Left lung (tissue), 10 donors: ENCODE data around the gene KPTN. TPM values are rescaled to one million over a fixed set of nuclear protein-coding genes. Genes with fewer than 3 reads are reported as not detected.

ENCODE experiments used
- ATAC-seq: fragments of 200-7000 bp; cut with Tn5 transposase; one replicate; pipeline ENCODE4 v1.9.1; 2020; ENCODE audit warnings: moderate library complexity
- DNase-seq, 4 donors: peaks; one replicate each; pipeline ENCODE4 v3.0.0-alpha.2; 2013 to 2020
- H3K27ac ChIP-seq, 2 donors: fragments of 200-600 bp; sonication (generic) in 1 of 2; one replicate each; pipeline versions ENCODE4 v1.5.0 to v1.8.0; 2020 to 2021
- H3K27me3 ChIP-seq, 2 donors: fragments of 200-600 bp; sonication (generic) in 1 of 2; one replicate each; pipeline versions ENCODE4 v1.5.0 to v1.8.0; 2020 to 2021
- H3K36me3 ChIP-seq, 2 donors: fragments of 200-600 bp; sonication (generic) in 1 of 2; one replicate each; pipeline versions ENCODE4 v1.5.0 to v1.8.0; 2020 to 2021
- H3K4me1 ChIP-seq, 2 donors: fragments of 200-600 bp; one replicate each; pipeline ENCODE4 v1.8.0; 2021
- H3K4me3 ChIP-seq, 2 donors: fragments of 200-600 bp; sonication (generic) in 1 of 2; one replicate each; pipeline versions ENCODE4 v1.5.0 to v1.8.0; 2020 to 2021; ENCODE audit warnings: mild to moderate bottlenecking in 1 of 2
- H3K9me3 ChIP-seq, 2 donors: fragments of 200-600 bp; sonication (generic) in 1 of 2; one replicate each; pipeline versions ENCODE4 v1.5.0 to v1.8.0; 2020 to 2021
- CTCF ChIP-seq, 2 donors: fragments of 200-600 bp; sonication (generic) in 1 of 2; IDR thresholded peaks; one replicate each; pipeline versions ENCODE4 v1.5.0 to v1.8.0; 2021; ENCODE audit warnings: antibody characterized with exemption in 2 of 2
- intact Hi-C, 2 donors: fragments of 100-400 bp; cut with DNase I; formaldehyde crosslinking; loops; one replicate each; pipeline versions ENCODE4 v1.11.2 to v1.14.2; 2022
- polyA plus RNA-seq, 6 donors: library from polyadenylated mRNA; unstranded; fragments of 120-200 nt; gene quantifications; one replicate each; pipeline ENCODE4 v1.2.1, GENCODE V29; 2013; ENCODE audit not compliant: insufficient read length in 6 of 6
- total RNA-seq, 2 donors: library from RNA; stranded (reverse); fragmentation: NEBNext Ultra II Directional; extraction: Animal tissue kit (Norgen Biotek cat#: 25700); gene quantifications; one replicate each; pipeline ENCODE4 v1.2.1, GENCODE V29; 2021
- donor health status: DM: no; HTN: yes; CAD: no.
- donor health status: DM: no; HTN: no; CAD: no.

The KPTN gene
- total and polyA plus RNA-seq, 8 donors = 12.0 to 17.8 (median 14.2) TPM

- ATAC-seq = peak; percentile 76
- Histone ChIP-seq H3K27me3 (peaks cover 47 to 95% of the 10 kb centered on the region in 2 donors), H3K36me3 (no peaks in the 10 kb centered on the region), H3K4me3 (no peak overlapping the region), H3K9me3 (peaks cover 0 to 3% of the 10 kb centered on the region in 2 donors), H3K4me1 (peaks cover 4 to 24% of the 10 kb centered on the region in 2 donors), H3K27ac (no peak overlapping the region)
- no peak for DNase-seq
- no peak for TF ChIP-seq CTCF (IDR thresholded peaks at IDR 0.05)
- intact Hi-C loops = no loop called here
Observed at GRCh38 chr19:47447470-47448359, 36.3 kb downstream of the KPTN start.

- intact Hi-C loops = no loop called here
Observed at GRCh38 chr19:47446534-47447469, 37.2 kb downstream of the KPTN start.

GRCh38 chr19:47445937-47446402 lies 38.0 kb downstream of the KPTN start:
- H3K27ac ChIP-seq = no peak overlapping the region
- no peaks in the 10 kb centered on the region for H3K36me3 ChIP-seq
- DNase-seq (peak in 2 of 4 donors; percentile 47 to 86), ATAC-seq (peak; percentile 61)
- peaks cover 47 to 100% of the 10 kb centered on the region in 2 donors for H3K27me3 ChIP-seq
- H3K4me1 ChIP-seq = peaks cover 4 to 24% of the 10 kb centered on the region in 2 donors
- intact Hi-C loops = no loop called here
- no peak for TF ChIP-seq CTCF (IDR thresholded peaks at IDR 0.05)
- no peak overlapping the region for H3K4me3 ChIP-seq
- H3K9me3 ChIP-seq = peaks cover 0 to 3% of the 10 kb centered on the region in 2 donors

More at GRCh38 chr19:47446534-47447469, 37.2 kb downstream of the KPTN start:
- ATAC-seq = peak; percentile 47
- Histone ChIP-seq H3K27me3 (peaks cover 47 to 100% of the 10 kb centered on the region in 2 donors), H3K9me3 (peaks cover 0 to 3% of the 10 kb centered on the region in 2 donors), H3K4me3 (no peak overlapping the region), H3K36me3 (no peaks in the 10 kb centered on the region), H3K4me1 (peaks cover 4 to 24% of the 10 kb centered on the region in 2 donors), H3K27ac (no peak overlapping the region)
- DNase-seq = no peak
- no peak for TF ChIP-seq CTCF (IDR thresholded peaks at IDR 0.05)

- Histone ChIP-seq H3K27ac (no peak overlapping the region), H3K36me3 (no peaks in the 10 kb centered on the region), H3K4me3 (no peak overlapping the region), H3K27me3 (peaks cover 47 to 100% of the 10 kb centered on the region in 2 donors), H3K9me3 (peaks cover 0 to 3% of the 10 kb centered on the region in 2 donors), H3K4me1 (peaks cover 4 to 24% of the 10 kb centered on the region in 2 donors)
- DNase-seq (no peak), ATAC-seq (no peak)
- intact Hi-C loops = no loop called here
- TF ChIP-seq CTCF (IDR thresholded peaks at IDR 0.05) = no peak
Observed at GRCh38 chr19:47445527-47445926, 38.5 kb downstream of the KPTN start.
